ENCODE measurements around the gene PEX16.

- no peak for TF ChIP-seq POLR2AphosphoS5 (IDR thresholded peaks at IDR 0.05; ENCODE audit: borderline replicate concordance, low read depth, low read length)
- no peak for TF ChIP-seq FOXP2 (optimal IDR thresholded peaks at IDR 0.05; ENCODE audit: control extremely low read depth, extremely low read length, insufficient read depth)
Measured at GRCh38 chr11:45929486-45930030, 11.9 kb upstream of the PEX16 start.

Data from SK-N-MC (cell line).